ENCODE data around the gene FCHO2. TPM values are rescaled to one million over a fixed set of nuclear protein-coding genes. Genes with fewer than 3 reads are reported as not detected.

FCHO2 gene
- total RNA-seq, 2 donors from 2014 or later = 5.9 to 18.2 TPM

DNA sequence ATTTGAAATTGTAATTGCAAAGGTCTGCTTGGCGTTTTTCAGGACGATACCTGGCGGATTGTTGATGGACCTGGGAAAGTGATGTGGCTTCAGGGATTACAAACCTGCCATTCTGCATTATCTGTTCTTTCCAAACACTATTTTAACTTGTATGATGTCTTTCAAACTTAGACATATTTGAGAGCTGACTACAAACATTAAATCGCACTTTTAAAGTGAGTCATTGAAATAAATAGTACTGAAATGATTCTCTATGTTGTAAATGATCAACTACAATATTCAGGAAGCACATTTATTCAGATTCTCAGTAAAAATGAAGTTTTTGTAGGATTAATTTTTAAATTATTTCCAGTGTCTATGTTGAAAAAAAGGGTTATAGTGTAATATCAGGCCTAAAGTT lies 132.2 kb downstream of the FCHO2 start:
- H3K9me3 ChIP-seq = no peaks in the 10 kb centered on the region
- DNase-seq = no peak
- TF ChIP-seq POLR2A (IDR thresholded peaks at IDR 0.05) = no peak
- no peak for TF ChIP-seq CTCF (IDR thresholded peaks at IDR 0.05)
- no peak overlapping the region for H3K27ac ChIP-seq
- H3K36me3 ChIP-seq (replicated peaks in 1 of 2; ENCODE audit: insufficient read depth in 1 of 2, low read depth in 2 of 2) = peaks cover 0 to 3% of the 10 kb centered on the region in 2 donors
- H3K4me3 ChIP-seq = no peak overlapping the region
- no peaks in the 10 kb centered on the region for H3K4me1 ChIP-seq
- WGBS, 2 donors = 74 to 80% methylated on average over 4 of the region's 4 CpGs
- H3K27me3 ChIP-seq = no peaks in the 10 kb centered on the region
- ATAC-seq = no peak
- intact Hi-C loops (cut with DNase I) = loop anchor here (10.0 kb wide), 1 partner anchor 107 kb away; no protein-coding TSS in a partner anchor

- no peak for TF ChIP-seq POLR2A (IDR thresholded peaks at IDR 0.05)
- no peak for TF ChIP-seq CTCF (IDR thresholded peaks at IDR 0.05)
- no peaks in the 10 kb centered on the region for H3K36me3 ChIP-seq (replicated peaks in 1 of 2; ENCODE audit: insufficient read depth in 1 of 2, low read depth in 2 of 2)
- ATAC-seq = no peak
- H3K4me3 ChIP-seq = no peak overlapping the region
- H3K27ac ChIP-seq = no peak overlapping the region
- peak in 1 of 4 donors; percentile 16 for DNase-seq
- no peaks in the 10 kb centered on the region for H3K9me3 ChIP-seq
- no peaks in the 10 kb centered on the region for H3K4me1 ChIP-seq
- H3K27me3 ChIP-seq = no peaks in the 10 kb centered on the region
- intact Hi-C loops (cut with DNase I) = no loop called here
- WGBS, 2 donors = 96 to 100% methylated on average over 7 of the region's 7 CpGs
Observed at GRCh38 chr5:73093943-73094342, 138.1 kb downstream of the FCHO2 start.

DNA sequence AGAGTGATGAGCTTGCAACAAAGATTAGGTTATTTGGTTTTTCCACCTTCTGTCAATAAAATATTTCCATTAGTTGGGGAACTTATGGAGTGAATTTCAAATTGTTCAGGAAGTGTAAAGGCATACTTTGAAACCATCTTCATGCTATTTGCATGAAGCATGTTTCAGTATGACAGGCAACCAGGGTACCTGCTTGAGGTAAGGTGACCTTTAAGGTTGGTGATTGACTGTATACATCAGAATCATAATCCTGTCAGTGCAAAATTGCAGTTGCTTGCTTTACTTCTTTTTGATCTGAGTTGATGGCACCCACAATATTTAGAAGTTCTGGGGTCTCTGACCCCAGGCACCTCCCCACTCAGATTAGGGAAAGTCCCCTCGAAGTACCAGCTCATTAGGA lies 138.6 kb downstream of the FCHO2 start:
- no peak overlapping the region for H3K27ac ChIP-seq
- no peak for TF ChIP-seq CTCF (IDR thresholded peaks at IDR 0.05)
- DNase-seq (no peak), ATAC-seq (no peak)
- H3K4me3 ChIP-seq = no peak overlapping the region
- no peaks in the 10 kb centered on the region for H3K4me1 ChIP-seq
- intact Hi-C loops (cut with DNase I) = no loop called here
- no peaks in the 10 kb centered on the region for H3K36me3 ChIP-seq (replicated peaks in 1 of 2; ENCODE audit: insufficient read depth in 1 of 2, low read depth in 2 of 2)
- no peaks in the 10 kb centered on the region for H3K9me3 ChIP-seq
- no peaks in the 10 kb centered on the region for H3K27me3 ChIP-seq
- 82 to 86% methylated on average over 1 of the region's 1 CpG for WGBS, 2 donors

- H3K4me1 ChIP-seq = no peaks in the 10 kb centered on the region
- DNase-seq (no peak), ATAC-seq (no peak)
- H3K4me3 ChIP-seq = no peak overlapping the region
- H3K27ac ChIP-seq = no peak overlapping the region
- intact Hi-C loops (cut with DNase I) = no loop called here
- H3K27me3 ChIP-seq = no peaks in the 10 kb centered on the region
- H3K36me3 ChIP-seq (replicated peaks in 1 of 2; ENCODE audit: insufficient read depth in 1 of 2, low read depth in 2 of 2) = no peaks in the 10 kb centered on the region
- no peaks in the 10 kb centered on the region for H3K9me3 ChIP-seq
- WGBS, 2 donors = 95 to 97% methylated on average over 6 of the region's 6 CpGs
- no peak for TF ChIP-seq POLR2A (IDR thresholded peaks at IDR 0.05)
- TF ChIP-seq CTCF (IDR thresholded peaks at IDR 0.05) = no peak
Observed at GRCh38 chr5:73095564-73096238, 139.9 kb downstream of the FCHO2 start.

GRCh38 chr5:73096239-73096575 lies 140.4 kb downstream of the FCHO2 start:
- 84 to 91% methylated on average over 1 of the region's 1 CpG for WGBS, 2 donors
- Histone ChIP-seq H3K4me1 (no peaks in the 10 kb centered on the region), H3K36me3 (replicated peaks in 1 of 2; ENCODE audit: insufficient read depth in 1 of 2, low read depth in 2 of 2) (no peaks in the 10 kb centered on the region), H3K9me3 (no peaks in the 10 kb centered on the region), H3K27me3 (no peaks in the 10 kb centered on the region), H3K27ac (no peak overlapping the region), H3K4me3 (no peak overlapping the region)
- intact Hi-C loops (cut with DNase I) = no loop called here
- no peak for TF ChIP-seq POLR2A (IDR thresholded peaks at IDR 0.05)
- no peak for TF ChIP-seq CTCF (IDR thresholded peaks at IDR 0.05)
- ATAC-seq = no peak
- no peak for DNase-seq

Data from body of pancreas (tissue), 4 donors.